ENCODE results near the gene PSG6. TPM values are rescaled to one million over a fixed set of nuclear protein-coding genes. Genes with fewer than 3 reads are reported as not detected.
"Not testable (repeated sequence)": the region's sequence is repeated elsewhere in the genome, so short reads cannot be mapped to it uniquely, and the experiment has no call there.

The PSG6 gene
- total and polyA plus RNA-seq, 2 donors (not counting 1 experiment from before 2014, with no cell fraction given) = 0.17 to 0.76 TPM

DNA sequence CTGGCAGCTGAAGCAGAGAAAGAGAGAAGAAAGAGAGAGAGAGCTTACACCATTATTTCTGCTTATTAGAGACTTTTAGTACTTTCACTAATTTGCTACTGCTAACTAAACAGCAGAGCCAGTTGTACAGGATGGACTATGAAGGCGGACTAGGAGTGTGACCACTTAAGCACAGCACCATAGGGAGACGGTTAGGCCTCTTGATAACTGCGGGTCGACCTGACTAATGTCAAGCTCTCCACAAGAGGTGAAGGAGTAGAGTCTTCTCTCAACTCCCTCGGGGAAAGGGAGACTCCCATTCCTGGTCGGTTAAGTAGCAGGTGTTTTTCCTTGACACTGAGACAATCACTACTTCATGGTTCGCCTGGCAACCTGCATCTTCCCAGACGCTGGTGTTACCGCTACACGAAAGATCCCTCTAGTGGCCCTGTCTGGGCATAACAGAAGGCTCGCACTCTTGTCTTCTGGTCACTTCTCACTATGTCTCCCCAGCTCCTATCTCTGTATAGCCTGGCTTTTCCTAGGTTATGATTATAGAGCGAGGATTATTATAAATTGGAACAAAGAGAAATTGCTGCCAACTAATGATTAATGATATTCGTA is 24.6 kb upstream of the PSG6 start:
- H3K9me3 ChIP-seq (ENCODE audit: control insufficient read depth, insufficient read depth, low read depth, low read length) = no peaks in the 10 kb centered on the region
- H3K4me3 ChIP-seq (replicated peaks in 1 of 4; ENCODE audit: control extremely low read depth in 1 of 4, insufficient read depth in 1 of 4, low read depth in 3 of 4, low read length in 4 of 4) = no peak overlapping the region
- H3K27me3 ChIP-seq (ENCODE audit: control insufficient read depth, insufficient read depth, low read length) = no peaks in the 10 kb centered on the region
- no peak for TF ChIP-seq EZH2 (IDR thresholded peaks at IDR 0.05; ENCODE audit: low read length, missing control alignments)
- TF ChIP-seq, protein P1, sequence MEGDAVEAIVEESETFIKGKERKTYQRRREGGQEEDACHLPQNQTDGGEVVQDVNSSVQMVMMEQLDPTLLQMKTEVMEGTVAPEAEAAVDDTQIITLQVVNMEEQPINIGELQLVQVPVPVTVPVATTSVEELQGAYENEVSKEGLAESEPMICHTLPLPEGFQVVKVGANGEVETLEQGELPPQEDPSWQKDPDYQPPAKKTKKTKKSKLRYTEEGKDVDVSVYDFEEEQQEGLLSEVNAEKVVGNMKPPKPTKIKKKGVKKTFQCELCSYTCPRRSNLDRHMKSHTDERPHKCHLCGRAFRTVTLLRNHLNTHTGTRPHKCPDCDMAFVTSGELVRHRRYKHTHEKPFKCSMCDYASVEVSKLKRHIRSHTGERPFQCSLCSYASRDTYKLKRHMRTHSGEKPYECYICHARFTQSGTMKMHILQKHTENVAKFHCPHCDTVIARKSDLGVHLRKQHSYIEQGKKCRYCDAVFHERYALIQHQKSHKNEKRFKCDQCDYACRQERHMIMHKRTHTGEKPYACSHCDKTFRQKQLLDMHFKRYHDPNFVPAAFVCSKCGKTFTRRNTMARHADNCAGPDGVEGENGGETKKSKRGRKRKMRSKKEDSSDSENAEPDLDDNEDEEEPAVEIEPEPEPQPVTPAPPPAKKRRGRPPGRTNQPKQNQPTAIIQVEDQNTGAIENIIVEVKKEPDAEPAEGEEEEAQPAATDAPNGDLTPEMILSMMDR (conservative IDR thresholded peaks at IDR 0.05 in 1 of 2, IDR thresholded peaks at IDR 0.05 in 1 of 2; ENCODE audit: low read depth in 1 of 2, low read length in 2 of 2) = peak; percentile 44 to 51
- H3K9ac ChIP-seq (ENCODE audit: insufficient read depth, low read length) = no peak overlapping the region
- H3K27ac ChIP-seq (ENCODE audit: insufficient read depth, low read length) = no peak overlapping the region
- no peaks in the 10 kb centered on the region for H3K36me3 ChIP-seq (ENCODE audit: control insufficient read depth, insufficient read depth, low read length)
- peak in 1 of 2 donors; percentile 2 for DNase-seq (ENCODE audit: low read depth in 2 of 2)
- no peak overlapping the region for H3K4me2 ChIP-seq (ENCODE audit: extremely low read depth, insufficient read depth, low read length)
- no peaks in the 10 kb centered on the region for H3K79me2 ChIP-seq (ENCODE audit: control insufficient read depth, insufficient read depth, low read length)
- no peaks in the 10 kb centered on the region for H3K4me1 ChIP-seq (ENCODE audit: control insufficient read depth, extremely low read depth, insufficient read depth, low read length)
- H4K20me1 ChIP-seq (ENCODE audit: control insufficient read depth, extremely low read depth, insufficient read depth, low read length) = no peaks in the 10 kb centered on the region
- H2AFZ ChIP-seq (ENCODE audit: low read length) = no peak overlapping the region

DNA sequence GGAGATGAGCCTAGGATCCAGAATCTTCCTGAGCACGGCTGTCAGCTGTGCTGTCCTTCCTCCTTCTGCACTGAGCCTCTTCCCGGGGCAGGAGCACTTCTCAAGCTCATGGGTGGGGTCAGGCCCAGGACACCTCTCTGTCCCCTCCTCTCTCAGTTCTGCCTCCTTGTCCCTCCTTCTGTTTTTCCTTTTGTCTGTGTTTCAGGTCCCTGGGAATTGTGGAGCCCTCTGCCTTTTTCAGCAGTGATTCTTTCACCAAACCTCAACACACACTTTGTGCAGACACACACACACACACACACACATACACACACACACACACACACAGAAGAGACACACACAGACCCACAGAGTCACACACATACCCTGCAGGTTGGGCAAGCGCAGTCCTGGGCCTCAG is 19.4 kb upstream of the PSG6 start, which contains the start of gene PSG7:
TSS of gene PSG7 (minus strand) at position 101 of the 400 bp plus-strand sequence. CDS start 131 bp downstream, outside the sequence.
- not testable (repeated sequence) for H3K36me3 ChIP-seq (ENCODE audit: control insufficient read depth, insufficient read depth, low read length); H3K4me2 ChIP-seq (ENCODE audit: extremely low read depth, insufficient read depth, low read length); H3K9me3 ChIP-seq (ENCODE audit: control insufficient read depth, insufficient read depth, low read depth, low read length); H3K9ac ChIP-seq (ENCODE audit: insufficient read depth, low read length); H2AFZ ChIP-seq (ENCODE audit: low read length); H4K20me1 ChIP-seq (ENCODE audit: control insufficient read depth, extremely low read depth, insufficient read depth, low read length); H3K27me3 ChIP-seq (ENCODE audit: control insufficient read depth, insufficient read depth, low read length); H3K27ac ChIP-seq (ENCODE audit: insufficient read depth, low read length); DNase-seq (ENCODE audit: low read depth in 2 of 2); H3K4me3 ChIP-seq (replicated peaks in 1 of 4; ENCODE audit: control extremely low read depth in 1 of 4, insufficient read depth in 1 of 4, low read depth in 3 of 4, low read length in 4 of 4); H3K79me2 ChIP-seq (ENCODE audit: control insufficient read depth, insufficient read depth, low read length)
- H3K4me1 ChIP-seq (ENCODE audit: control insufficient read depth, extremely low read depth, insufficient read depth, low read length) = peaks cover 19% of the 10 kb centered on the region

DNA sequence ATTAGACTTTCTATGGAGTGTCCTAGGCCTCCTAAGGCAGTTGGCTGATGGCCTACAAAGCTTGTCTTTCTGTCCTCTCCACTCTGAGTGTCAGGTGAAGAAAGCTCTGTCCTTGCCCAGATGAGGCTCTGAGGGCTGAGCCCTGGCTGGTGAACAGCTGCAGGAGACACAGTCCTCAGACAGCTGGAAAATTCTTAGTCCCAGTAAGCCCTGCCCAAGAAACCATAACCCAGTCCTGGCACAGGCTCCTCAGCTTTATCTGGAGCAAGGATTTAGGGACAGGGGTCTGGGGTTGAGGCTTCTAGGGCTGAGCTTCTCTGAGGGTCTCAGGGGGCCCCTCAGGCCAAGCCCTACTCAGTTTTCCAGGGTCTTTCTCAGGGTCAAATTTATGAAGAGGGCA is 17.0 kb upstream of the PSG6 start:
- not testable (repeated sequence) for H2AFZ ChIP-seq (ENCODE audit: low read length); H3K4me2 ChIP-seq (ENCODE audit: extremely low read depth, insufficient read depth, low read length); DNase-seq (ENCODE audit: low read depth in 2 of 2); H3K27me3 ChIP-seq (ENCODE audit: control insufficient read depth, insufficient read depth, low read length); H4K20me1 ChIP-seq (ENCODE audit: control insufficient read depth, extremely low read depth, insufficient read depth, low read length); H3K9me3 ChIP-seq (ENCODE audit: control insufficient read depth, insufficient read depth, low read depth, low read length); H3K36me3 ChIP-seq (ENCODE audit: control insufficient read depth, insufficient read depth, low read length); H3K79me2 ChIP-seq (ENCODE audit: control insufficient read depth, insufficient read depth, low read length); H3K4me3 ChIP-seq (replicated peaks in 1 of 4; ENCODE audit: control extremely low read depth in 1 of 4, insufficient read depth in 1 of 4, low read depth in 3 of 4, low read length in 4 of 4); H3K9ac ChIP-seq (ENCODE audit: insufficient read depth, low read length)
- H3K27ac ChIP-seq (ENCODE audit: insufficient read depth, low read length) = peak overlapping the region; percentile 81
- peaks cover 21% of the 10 kb centered on the region for H3K4me1 ChIP-seq (ENCODE audit: control insufficient read depth, extremely low read depth, insufficient read depth, low read length)

DNA sequence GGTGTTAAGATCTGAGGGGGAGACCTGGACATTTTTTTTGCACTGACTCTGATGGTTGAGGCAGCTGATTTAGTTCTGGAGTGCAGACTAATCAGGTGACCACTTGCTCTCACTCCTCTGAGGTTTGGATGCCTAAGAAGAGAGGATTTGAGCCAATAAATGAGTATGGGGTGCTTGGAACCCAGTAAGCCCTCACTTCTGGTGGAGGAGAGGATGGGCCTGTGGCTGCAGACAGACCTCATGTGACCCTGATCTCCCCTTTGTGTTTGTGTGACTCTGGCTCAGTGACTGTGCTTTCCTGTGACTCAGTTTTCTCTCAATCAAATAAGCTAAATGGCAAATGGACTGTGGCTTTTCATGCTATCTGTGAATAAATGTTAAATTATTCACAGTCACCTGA is 16.5 kb upstream of the PSG6 start:
- peak in 1 of 2 donors; percentile 79 for DNase-seq (ENCODE audit: low read depth in 2 of 2)
- not testable (repeated sequence) for H3K9ac ChIP-seq (ENCODE audit: insufficient read depth, low read length); H2AFZ ChIP-seq (ENCODE audit: low read length); H3K79me2 ChIP-seq (ENCODE audit: control insufficient read depth, insufficient read depth, low read length); H4K20me1 ChIP-seq (ENCODE audit: control insufficient read depth, extremely low read depth, insufficient read depth, low read length); H3K4me3 ChIP-seq (replicated peaks in 1 of 4; ENCODE audit: control extremely low read depth in 1 of 4, insufficient read depth in 1 of 4, low read depth in 3 of 4, low read length in 4 of 4); H3K27me3 ChIP-seq (ENCODE audit: control insufficient read depth, insufficient read depth, low read length); H3K4me2 ChIP-seq (ENCODE audit: extremely low read depth, insufficient read depth, low read length); H3K9me3 ChIP-seq (ENCODE audit: control insufficient read depth, insufficient read depth, low read depth, low read length); H3K36me3 ChIP-seq (ENCODE audit: control insufficient read depth, insufficient read depth, low read length)
- H3K27ac ChIP-seq (ENCODE audit: insufficient read depth, low read length) = peak overlapping the region; percentile 81
- H3K4me1 ChIP-seq (ENCODE audit: control insufficient read depth, extremely low read depth, insufficient read depth, low read length) = peaks cover 21% of the 10 kb centered on the region

DNA sequence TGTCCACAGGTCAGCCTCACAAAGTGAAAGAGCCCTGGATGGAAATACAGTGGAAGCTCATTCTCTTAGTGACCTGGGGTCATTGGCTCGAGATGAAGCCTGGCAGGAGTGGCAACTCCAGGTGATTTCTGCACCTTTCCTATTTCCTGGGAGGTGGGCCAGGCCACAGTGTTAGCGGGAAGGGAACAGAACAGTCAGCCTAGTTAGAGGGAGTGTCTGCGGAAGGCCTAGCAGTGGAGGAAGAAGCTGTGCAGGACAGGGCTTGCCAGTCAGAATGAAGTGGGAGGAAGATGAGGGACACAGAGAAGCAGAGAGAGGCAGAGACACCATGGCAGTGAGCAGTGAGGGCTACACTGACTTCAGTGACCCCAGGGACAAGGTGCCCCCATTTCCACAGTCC is 15.7 kb upstream of the PSG6 start:
- not testable (repeated sequence) for H3K4me2 ChIP-seq (ENCODE audit: extremely low read depth, insufficient read depth, low read length); H3K27me3 ChIP-seq (ENCODE audit: control insufficient read depth, insufficient read depth, low read length); H4K20me1 ChIP-seq (ENCODE audit: control insufficient read depth, extremely low read depth, insufficient read depth, low read length); H3K36me3 ChIP-seq (ENCODE audit: control insufficient read depth, insufficient read depth, low read length); H3K9me3 ChIP-seq (ENCODE audit: control insufficient read depth, insufficient read depth, low read depth, low read length); H2AFZ ChIP-seq (ENCODE audit: low read length); H3K4me3 ChIP-seq (replicated peaks in 1 of 4; ENCODE audit: control extremely low read depth in 1 of 4, insufficient read depth in 1 of 4, low read depth in 3 of 4, low read length in 4 of 4); DNase-seq (ENCODE audit: low read depth in 2 of 2); H3K79me2 ChIP-seq (ENCODE audit: control insufficient read depth, insufficient read depth, low read length)
- Histone ChIP-seq H3K27ac (ENCODE audit: insufficient read depth, low read length) (peak overlapping the region; percentile 81), H3K4me1 (ENCODE audit: control insufficient read depth, extremely low read depth, insufficient read depth, low read length) (peaks cover 21% of the 10 kb centered on the region), H3K9ac (ENCODE audit: insufficient read depth, low read length) (peak overlapping the region; percentile 12)

DNA sequence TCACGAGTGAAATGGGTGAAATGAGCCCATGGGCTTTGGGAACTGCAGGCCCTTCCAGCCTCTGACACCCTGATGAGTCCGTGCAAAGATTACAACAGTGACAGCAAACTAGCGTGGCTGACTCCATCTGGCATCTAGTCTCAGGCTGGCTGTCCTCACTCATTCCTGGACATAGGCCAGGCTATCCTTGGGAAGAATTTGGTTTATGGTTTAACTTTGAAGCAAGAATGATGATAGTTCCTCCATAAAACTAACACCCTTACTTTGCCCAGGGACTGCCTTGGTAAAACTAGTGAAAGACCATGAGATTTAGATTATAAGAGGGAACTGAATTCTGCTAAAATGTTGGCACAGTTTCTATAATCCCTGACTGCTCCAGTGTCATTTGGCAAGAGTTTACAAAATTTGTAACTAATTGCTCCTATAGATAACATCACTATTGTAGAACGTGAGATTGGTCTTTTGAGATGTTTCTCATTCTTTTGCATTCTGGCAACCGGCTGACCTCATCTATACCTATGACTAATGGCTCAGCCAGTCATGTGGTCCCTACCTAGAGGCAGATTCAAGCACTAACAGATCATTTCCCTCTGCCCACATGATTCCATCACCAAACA is 14.9 kb upstream of the PSG6 start:
- not testable (repeated sequence) for H3K27me3 ChIP-seq (ENCODE audit: control insufficient read depth, insufficient read depth, low read length); H2AFZ ChIP-seq (ENCODE audit: low read length); H3K9me3 ChIP-seq (ENCODE audit: control insufficient read depth, insufficient read depth, low read depth, low read length); H3K4me3 ChIP-seq (replicated peaks in 1 of 4; ENCODE audit: control extremely low read depth in 1 of 4, insufficient read depth in 1 of 4, low read depth in 3 of 4, low read length in 4 of 4); H3K4me2 ChIP-seq (ENCODE audit: extremely low read depth, insufficient read depth, low read length); H3K79me2 ChIP-seq (ENCODE audit: control insufficient read depth, insufficient read depth, low read length); H3K36me3 ChIP-seq (ENCODE audit: control insufficient read depth, insufficient read depth, low read length); H4K20me1 ChIP-seq (ENCODE audit: control insufficient read depth, extremely low read depth, insufficient read depth, low read length); H3K9ac ChIP-seq (ENCODE audit: insufficient read depth, low read length)
- H3K27ac ChIP-seq (ENCODE audit: insufficient read depth, low read length) = peak overlapping the region; percentile 81
- peaks cover 21% of the 10 kb centered on the region for H3K4me1 ChIP-seq (ENCODE audit: control insufficient read depth, extremely low read depth, insufficient read depth, low read length)
- DNase-seq (ENCODE audit: low read depth in 2 of 2) = peak; percentile 42 to 92
